GM23338 (cell line): ENCODE measurements around the gene DNAJC15. TPM values are rescaled to one million over a fixed set of nuclear protein-coding genes. Genes with fewer than 3 reads are reported as not detected.
A peak's percentile ranks its signal among the peaks of the same experiment; 100 is the strongest.

Source experiments
- ATAC-seq: fragments of 200-7000 bp; cut with Tn5 transposase; 3 replicates; pipeline ENCODE4 v1.9.1; 2020
- DNase-seq: peaks from one replicate; pipeline ENCODE4 v3.0.0-alpha.2; 2015; ENCODE audit warnings: low spot score
- H2AFZ ChIP-seq: fragments of 200-600 bp; sonication (generic); 2 replicates; pipeline ENCODE4 v1.8.0; 2016; ENCODE audit warnings: antibody characterized with exemption, mild to moderate bottlenecking, moderate library complexity
- H3F3A ChIP-seq: fragments of 200-600 bp; sonication (generic); replicated peaks from 2 replicates; pipeline ENCODE4 v1.8.0; 2017; ENCODE audit warnings: antibody characterized with exemption, mixed run types, low read depth
- H3K27ac ChIP-seq: fragments of 200-600 bp; sonication (generic); 2 replicates; pipeline ENCODE4 v1.6.1; 2016; ENCODE audit warnings: low read depth
- H3K27me3 ChIP-seq: fragments of 200-600 bp; sonication (generic); 2 replicates; pipeline ENCODE4 v1.8.0; 2016; ENCODE audit warnings: mild to moderate bottlenecking, mixed run types, moderate library complexity; ENCODE audit not compliant: insufficient read depth
- H3K36me3 ChIP-seq: fragments of 200-600 bp; sonication (generic); 2 replicates; pipeline ENCODE4 v1.8.0; 2016; ENCODE audit warnings: mild to moderate bottlenecking; ENCODE audit not compliant: insufficient read depth
- H3K4me1 ChIP-seq: fragments of 200-600 bp; sonication (generic); 2 replicates; pipeline ENCODE4 v1.8.0; 2016; ENCODE audit warnings: mild to moderate bottlenecking, moderate library complexity; ENCODE audit not compliant: insufficient read depth
- H3K4me2 ChIP-seq: fragments of 200-600 bp; sonication (generic); 2 replicates; pipeline ENCODE4 v1.7.1; 2017; ENCODE audit warnings: mixed run types
- H3K4me3 ChIP-seq: fragments of 200-600 bp; sonication (generic); 2 replicates; pipeline ENCODE4 v1.6.1; 2016; ENCODE audit warnings: mixed run types
- H3K79me2 ChIP-seq: fragments of 200-600 bp; sonication (generic); replicated peaks from 2 replicates; pipeline ENCODE4 v1.8.0; 2017; ENCODE audit warnings: mild to moderate bottlenecking; ENCODE audit not compliant: insufficient read depth
- H3K9me2 ChIP-seq: fragments of 200-600 bp; sonication (generic); 2 replicates; pipeline ENCODE4 v1.8.0; 2017; ENCODE audit not compliant: insufficient read depth
- H4K20me1 ChIP-seq: fragments of 200-600 bp; sonication (generic); replicated peaks from 2 replicates; pipeline ENCODE4 v1.8.0; 2017; ENCODE audit warnings: mild to moderate bottlenecking; ENCODE audit not compliant: insufficient read depth
- H3K27ac Mint-ChIP-seq: 2 replicates; pipeline ENCODE4 v1.8.0; 2020; ENCODE audit warnings: inconsistent platforms, mild to moderate bottlenecking, moderate library complexity, mixed read lengths
- H3K27me3 Mint-ChIP-seq: 3 replicates; pipeline ENCODE4 v1.8.0; 2022; ENCODE audit warnings: low read depth, mild to moderate bottlenecking, moderate library complexity, mixed read lengths, inconsistent platforms; ENCODE audit not compliant: insufficient read depth, poor library complexity
- H3K36me3 Mint-ChIP-seq: 3 replicates; pipeline ENCODE4 v1.8.0; 2021; ENCODE audit warnings: low read depth, mild to moderate bottlenecking, inconsistent platforms, moderate library complexity, mixed read lengths
- H3K4me1 Mint-ChIP-seq: 3 replicates; pipeline ENCODE4 v1.8.0; 2020; ENCODE audit warnings: mild to moderate bottlenecking, inconsistent platforms, mixed read lengths
- H3K4me3 Mint-ChIP-seq: 3 replicates; pipeline ENCODE4 v1.8.0; 2021; ENCODE audit warnings: moderate library complexity, mild to moderate bottlenecking, inconsistent platforms, mixed read lengths
- H3K9me3 Mint-ChIP-seq: 3 replicates; pipeline ENCODE4 v1.8.0; 2020; ENCODE audit warnings: moderate library complexity, mild to moderate bottlenecking, inconsistent platforms, mixed read lengths
- CREB1 ChIP-seq: fragments of 250-450 bp; sonication (Bioruptor Pico); IDR thresholded peaks from 2 replicates; pipeline ENCODE4 v1.5.0; 2020; ENCODE audit warnings: low read depth, mild to moderate bottlenecking, moderate library complexity
- CTCF ChIP-seq, 2 experiments: fragments of 200-600 bp in 1 of 2; sonication (generic) in 1 of 2; conservative IDR thresholded peaks; 2 replicates each; pipeline versions ENCODE4 v1.5.1 to v1.6.1; 2016 to 2017; ENCODE audit warnings: antibody characterized with exemption in 2 of 2, low read depth in 2 of 2, mild to moderate bottlenecking in 2 of 2, moderate library complexity in 1 of 2
- ETS1 ChIP-seq: IDR thresholded peaks from 2 replicates; pipeline ENCODE4 v1.6.1; 2016; ENCODE audit warnings: antibody characterized with exemption
- JUNB ChIP-seq: IDR thresholded peaks from one replicate; pipeline ENCODE4 v1.6.1; 2016; ENCODE audit warnings: antibody characterized with exemption; ENCODE audit not compliant: unreplicated experiment
- POLR2AphosphoS5 ChIP-seq: IDR thresholded peaks from 2 replicates; pipeline ENCODE4 v1.6.1; 2016; ENCODE audit warnings: antibody characterized with exemption, low read depth
- polyA plus RNA-seq: library from polyadenylated mRNA; unstranded; fragments of >200 nt; fragmentation: Nextera tagmentation; extraction: Ambion mirVana; gene quantifications from 2 replicates; pipeline ENCODE4 v1.2.1, GENCODE V29; 2016
- total RNA-seq: library from RNA; depleted of rRNA; stranded (reverse); fragments of >200 nt; shearing (Covaris generic); gene quantifications from 2 replicates; pipeline ENCODE4 v1.2.3, GENCODE V29; 2014
- TF ChIP-seq, protein P1 (sequence below): IDR thresholded peaks from one replicate; pipeline ENCODE4 v1.6.1; 2018; ENCODE audit warnings: antibody characterized with exemption; ENCODE audit not compliant: unreplicated experiment

DNAJC15 gene
- total and polyA plus RNA-seq, 2 experiments from 2014 or later = 11.4 to 80.4 TPM

DNA sequence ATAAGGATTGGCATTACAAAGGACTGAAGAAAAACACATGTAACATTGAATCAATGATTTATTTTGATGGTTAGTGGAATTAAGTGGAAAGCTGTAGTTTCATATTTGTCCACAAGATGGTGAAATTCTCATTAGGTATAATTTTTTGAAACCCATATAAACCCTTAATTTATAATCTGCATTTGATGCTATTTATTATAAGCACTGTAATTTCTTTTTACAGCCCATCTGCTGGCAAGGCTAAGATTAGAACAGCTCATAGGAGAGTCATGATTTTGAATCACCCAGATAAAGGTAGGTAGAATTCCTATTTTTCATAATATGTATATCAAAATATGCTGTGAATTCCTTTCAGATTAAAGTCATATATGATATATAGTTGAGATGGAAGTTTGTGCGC, 62.2 kb downstream of the DNAJC15 start:
- no peak overlapping the region for H3K4me3 Mint-ChIP-seq
- no peaks in the 10 kb centered on the region for H3K9me2 ChIP-seq
- H4K20me1 ChIP-seq = no peaks in the 10 kb centered on the region
- DNase-seq = peak; percentile 43
- no peak overlapping the region for H3K4me2 ChIP-seq
- no peaks in the 10 kb centered on the region for H3K27me3 ChIP-seq
- TF ChIP-seq CTCF (conservative IDR thresholded peaks at IDR 0.05; ENCODE audit: low read depth in 2 of 2) = peak in 1 of 2 experiments; percentile 66; a peak in 3 of 4 replicates
- TF ChIP-seq POLR2AphosphoS5 = no peak
- H3K36me3 Mint-ChIP-seq = peaks cover 27% of the 10 kb centered on the region
- H3K9me3 Mint-ChIP-seq = peaks cover 6% of the 10 kb centered on the region
- peaks cover 12% of the 10 kb centered on the region; the same call in 2 of the 3 replicates for H3K4me1 Mint-ChIP-seq
- no peak for ATAC-seq
- H3K27me3 Mint-ChIP-seq = no peaks in the 10 kb centered on the region
- no peak overlapping the region for H3K27ac ChIP-seq
- no peaks in the 10 kb centered on the region for H3K79me2 ChIP-seq
- H2AFZ ChIP-seq = no peak overlapping the region
- H3K4me3 ChIP-seq = no peak overlapping the region
- no peak overlapping the region for H3K27ac Mint-ChIP-seq
- no peaks in the 10 kb centered on the region for H3K4me1 ChIP-seq
- no peaks in the 10 kb centered on the region for H3K36me3 ChIP-seq
- H3F3A ChIP-seq = no peaks in the 10 kb centered on the region

- Histone ChIP-seq H2AFZ (no peak overlapping the region), H3K79me2 (no peaks in the 10 kb centered on the region), H3K4me1 (no peaks in the 10 kb centered on the region), H4K20me1 (no peaks in the 10 kb centered on the region), H3K36me3 (no peaks in the 10 kb centered on the region), H3K27me3 (no peaks in the 10 kb centered on the region), H3K9me2 (no peaks in the 10 kb centered on the region), H3K27ac (no peak overlapping the region), H3K4me2 (no peak overlapping the region), H3F3A (no peaks in the 10 kb centered on the region), H3K4me3 (no peak overlapping the region)
- DNase-seq (no peak), ATAC-seq (no peak)
- no peak for TF ChIP-seq CREB1
- TF ChIP-seq JUNB = no peak
- peaks cover 22% of the 10 kb centered on the region for H3K36me3 Mint-ChIP-seq
- no peak overlapping the region for H3K4me3 Mint-ChIP-seq
- no peaks in the 10 kb centered on the region for H3K27me3 Mint-ChIP-seq
- H3K9me3 Mint-ChIP-seq = peaks cover 6% of the 10 kb centered on the region
- H3K27ac Mint-ChIP-seq = no peak overlapping the region
- peaks cover 12% of the 10 kb centered on the region; the same call in 2 of the 3 replicates for H3K4me1 Mint-ChIP-seq
Measured at GRCh38 chr13:43086181-43086580, 62.8 kb downstream of the DNAJC15 start.

DNA sequence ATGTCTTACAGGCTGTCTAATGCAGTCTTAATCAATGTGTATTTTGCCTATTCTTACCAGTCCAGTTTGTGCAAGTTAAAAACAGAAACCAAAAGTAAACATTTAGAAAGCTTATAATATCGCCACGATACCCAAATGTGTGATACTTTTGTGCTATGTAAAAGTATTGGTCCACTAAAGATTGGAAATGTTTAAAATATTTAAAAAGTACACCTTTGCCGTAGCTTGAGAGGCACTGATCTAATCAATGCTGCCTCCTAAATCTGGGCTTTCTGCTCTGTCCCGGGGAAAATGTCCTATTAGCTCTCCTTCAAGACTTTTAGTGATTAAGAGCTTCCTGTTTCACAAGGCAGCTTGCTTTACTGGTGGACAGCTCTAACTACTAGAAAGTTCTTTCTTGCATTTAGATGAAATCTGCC, 64.7 kb downstream of the DNAJC15 start:
- Mint-ChIP-seq H3K4me3 (no peak overlapping the region), H3K27me3 (no peaks in the 10 kb centered on the region), H3K9me3 (peaks cover 6% of the 10 kb centered on the region), H3K4me1 (peaks cover 12% of the 10 kb centered on the region; the same call in 2 of the 3 replicates), H3K36me3 (peaks cover 18% of the 10 kb centered on the region), H3K27ac (no peak overlapping the region)
- H3K4me1 ChIP-seq = no peaks in the 10 kb centered on the region
- H3K36me3 ChIP-seq = no peaks in the 10 kb centered on the region
- no peak overlapping the region for H3K4me2 ChIP-seq
- H3F3A ChIP-seq = no peaks in the 10 kb centered on the region
- no peak overlapping the region for H3K27ac ChIP-seq
- H4K20me1 ChIP-seq = no peaks in the 10 kb centered on the region
- H3K79me2 ChIP-seq = no peaks in the 10 kb centered on the region
- no peaks in the 10 kb centered on the region for H3K27me3 ChIP-seq
- ATAC-seq = no peak
- H3K9me2 ChIP-seq = no peaks in the 10 kb centered on the region
- no peak overlapping the region for H2AFZ ChIP-seq
- no peak overlapping the region for H3K4me3 ChIP-seq
- DNase-seq = no peak
- TF ChIP-seq, protein P1, sequence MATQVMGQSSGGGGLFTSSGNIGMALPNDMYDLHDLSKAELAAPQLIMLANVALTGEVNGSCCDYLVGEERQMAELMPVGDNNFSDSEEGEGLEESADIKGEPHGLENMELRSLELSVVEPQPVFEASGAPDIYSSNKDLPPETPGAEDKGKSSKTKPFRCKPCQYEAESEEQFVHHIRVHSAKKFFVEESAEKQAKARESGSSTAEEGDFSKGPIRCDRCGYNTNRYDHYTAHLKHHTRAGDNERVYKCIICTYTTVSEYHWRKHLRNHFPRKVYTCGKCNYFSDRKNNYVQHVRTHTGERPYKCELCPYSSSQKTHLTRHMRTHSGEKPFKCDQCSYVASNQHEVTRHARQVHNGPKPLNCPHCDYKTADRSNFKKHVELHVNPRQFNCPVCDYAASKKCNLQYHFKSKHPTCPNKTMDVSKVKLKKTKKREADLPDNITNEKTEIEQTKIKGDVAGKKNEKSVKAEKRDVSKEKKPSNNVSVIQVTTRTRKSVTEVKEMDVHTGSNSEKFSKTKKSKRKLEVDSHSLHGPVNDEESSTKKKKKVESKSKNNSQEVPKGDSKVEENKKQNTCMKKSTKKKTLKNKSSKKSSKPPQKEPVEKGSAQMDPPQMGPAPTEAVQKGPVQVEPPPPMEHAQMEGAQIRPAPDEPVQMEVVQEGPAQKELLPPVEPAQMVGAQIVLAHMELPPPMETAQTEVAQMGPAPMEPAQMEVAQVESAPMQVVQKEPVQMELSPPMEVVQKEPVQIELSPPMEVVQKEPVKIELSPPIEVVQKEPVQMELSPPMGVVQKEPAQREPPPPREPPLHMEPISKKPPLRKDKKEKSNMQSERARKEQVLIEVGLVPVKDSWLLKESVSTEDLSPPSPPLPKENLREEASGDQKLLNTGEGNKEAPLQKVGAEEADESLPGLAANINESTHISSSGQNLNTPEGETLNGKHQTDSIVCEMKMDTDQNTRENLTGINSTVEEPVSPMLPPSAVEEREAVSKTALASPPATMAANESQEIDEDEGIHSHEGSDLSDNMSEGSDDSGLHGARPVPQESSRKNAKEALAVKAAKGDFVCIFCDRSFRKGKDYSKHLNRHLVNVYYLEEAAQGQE = no peak
- TF ChIP-seq CTCF (conservative IDR thresholded peaks at IDR 0.05; ENCODE audit: low read depth in 2 of 2) (no peak), ETS1 (no peak), POLR2AphosphoS5 (no peak)
